AG04450 (cell line): ENCODE results near the gene BLNK. TPM values are rescaled to one million over a fixed set of nuclear protein-coding genes. Genes with fewer than 3 reads are reported as not detected.

ENCODE experiments used
- CTCF ChIA-PET: fragments of 300-600, 350-600 bp; formaldehyde crosslinking; extraction: SDS; loops from one replicate; lab custom pipeline; 2022; ENCODE audit warnings: antibody characterized with exemption, inconsistent platforms; lab: Charles Lee
- POLR2A ChIA-PET: fragments of 350-600 bp; formaldehyde crosslinking; extraction: SDS; loops from one replicate; lab custom pipeline; 2021; ENCODE audit warnings: antibody characterized with exemption, inconsistent platforms; lab: Yijun Ruan, JAX
- DNase-seq: peaks from one replicate; pipeline ENCODE4 v3.0.0-alpha.2; 2011; ENCODE audit warnings: low read depth, low spot score
- H3K27ac ChIP-seq: one replicate; pipeline ENCODE4 v1.5.1; 2012; ENCODE audit warnings: low read depth, low read length, control low read depth
- H3K27me3 ChIP-seq: one replicate; pipeline ENCODE4 v1.6.0; 2012; ENCODE audit warnings: low read length; ENCODE audit not compliant: control insufficient read depth, insufficient read depth
- H3K4me3 ChIP-seq: 2 replicates; pipeline ENCODE4 v1.5.1; 2011; ENCODE audit warnings: mild to moderate bottlenecking, low read depth, low read length, control low read depth
- H3K9me3 ChIP-seq: 2 replicates; pipeline ENCODE4 v1.5.1; 2012; ENCODE audit warnings: low read length; ENCODE audit not compliant: control insufficient read depth, insufficient read depth
- polyA plus RNA-seq: library from polyadenylated mRNA; depleted of rRNA; stranded (reverse); fragments of >200 nt; gene quantifications from 2 replicates; pipeline ENCODE4 v1.2.3, GENCODE V29; 2011
- TF ChIP-seq, protein P1 (sequence below): IDR thresholded peaks from 2 replicates; pipeline ENCODE4 v1.5.1; 2011; ENCODE audit warnings: low read depth, low read length, control low read depth, inconsistent platforms

BLNK gene
- polyA plus RNA-seq, 1 experiment = not detected

DNA sequence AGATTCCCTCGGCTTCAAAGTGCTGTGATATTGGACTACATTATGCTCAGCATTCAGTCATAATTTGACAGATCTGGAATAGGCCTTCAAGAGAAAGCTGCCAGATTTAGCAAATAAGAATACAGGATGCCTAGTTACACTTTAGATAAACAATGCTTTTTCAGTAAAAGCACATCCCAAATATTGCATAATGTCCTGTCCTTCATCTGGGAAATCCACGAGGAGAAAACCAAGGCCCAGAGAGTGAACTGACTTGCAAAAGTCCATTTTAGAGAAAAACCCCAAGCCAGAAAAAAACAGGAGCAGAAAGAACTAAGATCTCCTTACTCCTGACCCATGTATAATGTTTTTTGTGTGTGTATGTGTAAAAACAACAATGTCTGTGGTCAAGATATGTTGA, 12.0 kb upstream of the BLNK start:
- ChIA-PET POLR2A (no interaction called here), CTCF (no interaction called here)
- H3K9me3 ChIP-seq = no peaks in the 10 kb centered on the region
- DNase-seq = no peak
- H3K27me3 ChIP-seq = no peaks in the 10 kb centered on the region
- no peak overlapping the region for H3K4me3 ChIP-seq
- TF ChIP-seq, protein P1, sequence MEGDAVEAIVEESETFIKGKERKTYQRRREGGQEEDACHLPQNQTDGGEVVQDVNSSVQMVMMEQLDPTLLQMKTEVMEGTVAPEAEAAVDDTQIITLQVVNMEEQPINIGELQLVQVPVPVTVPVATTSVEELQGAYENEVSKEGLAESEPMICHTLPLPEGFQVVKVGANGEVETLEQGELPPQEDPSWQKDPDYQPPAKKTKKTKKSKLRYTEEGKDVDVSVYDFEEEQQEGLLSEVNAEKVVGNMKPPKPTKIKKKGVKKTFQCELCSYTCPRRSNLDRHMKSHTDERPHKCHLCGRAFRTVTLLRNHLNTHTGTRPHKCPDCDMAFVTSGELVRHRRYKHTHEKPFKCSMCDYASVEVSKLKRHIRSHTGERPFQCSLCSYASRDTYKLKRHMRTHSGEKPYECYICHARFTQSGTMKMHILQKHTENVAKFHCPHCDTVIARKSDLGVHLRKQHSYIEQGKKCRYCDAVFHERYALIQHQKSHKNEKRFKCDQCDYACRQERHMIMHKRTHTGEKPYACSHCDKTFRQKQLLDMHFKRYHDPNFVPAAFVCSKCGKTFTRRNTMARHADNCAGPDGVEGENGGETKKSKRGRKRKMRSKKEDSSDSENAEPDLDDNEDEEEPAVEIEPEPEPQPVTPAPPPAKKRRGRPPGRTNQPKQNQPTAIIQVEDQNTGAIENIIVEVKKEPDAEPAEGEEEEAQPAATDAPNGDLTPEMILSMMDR = no peak
- H3K27ac ChIP-seq = no peak overlapping the region

DNA sequence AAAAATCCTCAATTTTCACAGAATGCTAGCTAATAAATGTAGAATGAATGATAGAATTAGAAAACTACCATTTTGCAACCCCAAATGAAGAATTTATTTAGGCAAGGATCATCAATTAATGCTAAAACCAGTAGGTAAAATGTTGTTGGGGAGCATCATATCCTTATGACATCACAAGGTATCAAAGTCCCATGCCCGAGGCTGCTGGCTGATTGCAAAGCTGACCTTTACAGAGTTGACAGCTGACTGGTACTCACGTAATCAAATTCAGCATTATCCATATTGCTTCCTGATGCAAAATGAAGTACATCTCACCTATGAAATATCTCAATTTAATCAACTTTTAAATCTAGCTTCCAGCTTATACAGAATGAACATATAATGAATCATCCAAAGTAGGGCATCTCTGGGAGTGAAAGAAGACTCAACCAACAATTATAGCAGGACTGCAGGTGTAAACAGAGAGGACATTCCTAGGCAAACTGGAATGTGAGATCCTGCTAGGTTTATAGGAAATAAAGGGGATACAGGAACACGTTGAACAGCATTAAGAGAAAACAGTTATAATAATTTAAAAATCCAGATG, 10.2 kb upstream of the BLNK start:
- H3K9me3 ChIP-seq = no peaks in the 10 kb centered on the region
- no peak overlapping the region for H3K4me3 ChIP-seq
- no peaks in the 10 kb centered on the region for H3K27me3 ChIP-seq
- ChIA-PET POLR2A (no interaction called here), CTCF (interaction anchor here (1.0 kb wide), 1 partner anchor 58 kb away, joined by 12 read pairs; no protein-coding TSS in a partner anchor)
- TF ChIP-seq, protein P1 = no peak
- no peak for DNase-seq
- H3K27ac ChIP-seq = no peak overlapping the region

DNA sequence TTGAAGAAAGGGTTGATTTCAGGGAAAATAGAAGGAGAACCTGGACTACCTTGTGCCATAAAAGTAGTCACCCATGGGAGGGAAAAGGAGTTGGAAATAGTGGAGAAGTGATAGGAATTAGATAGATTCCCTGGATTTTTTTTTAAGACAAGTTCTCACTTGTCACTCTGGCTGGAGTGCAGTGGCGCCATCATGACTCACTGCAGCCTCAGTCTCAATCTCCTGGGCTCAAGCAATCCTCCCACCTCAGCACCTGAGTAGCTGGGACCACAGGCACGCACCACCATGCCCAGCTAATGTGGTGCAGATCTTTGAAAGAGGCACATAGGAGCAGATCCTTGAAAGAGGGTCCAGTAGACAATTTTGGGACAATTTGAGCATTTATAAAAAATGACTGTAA, 9.5 kb upstream of the BLNK start:
- Histone ChIP-seq H3K9me3 (no peaks in the 10 kb centered on the region), H3K27ac (no peak overlapping the region), H3K27me3 (no peaks in the 10 kb centered on the region), H3K4me3 (no peak overlapping the region)
- no peak for DNase-seq
- TF ChIP-seq, protein P1 = no peak
- CTCF ChIA-PET = interaction anchor here (1.0 kb wide), 1 partner anchor 59 kb away, joined by 12 read pairs; no protein-coding TSS in a partner anchor
- POLR2A ChIA-PET = no interaction called here

DNA sequence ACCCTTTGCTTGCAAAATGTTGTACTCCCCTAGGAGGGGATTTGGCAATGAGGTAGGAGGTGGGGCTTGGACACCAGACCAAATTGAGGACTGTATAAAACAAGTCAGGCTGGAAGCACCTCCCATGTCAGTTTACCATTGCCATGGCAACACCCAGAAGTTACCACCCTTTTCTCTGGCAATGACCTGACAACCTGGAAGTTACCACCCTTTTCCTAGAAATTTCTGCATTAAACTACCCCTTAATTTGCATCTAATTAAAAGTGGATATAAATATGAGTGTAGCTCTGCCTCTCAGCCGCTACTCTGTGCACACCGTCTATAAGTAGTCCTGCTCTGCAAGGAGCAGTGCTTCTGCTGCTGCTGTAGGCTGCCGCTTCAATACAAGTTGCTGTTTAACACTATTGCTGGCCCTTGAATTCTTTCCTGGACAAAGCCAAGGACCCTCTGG, 7.8 kb upstream of the BLNK start:
- H3K27me3 ChIP-seq = no peaks in the 10 kb centered on the region
- DNase-seq = no peak
- no peak overlapping the region for H3K4me3 ChIP-seq
- H3K27ac ChIP-seq = no peak overlapping the region
- TF ChIP-seq, protein P1 = no peak
- ChIA-PET CTCF (no interaction called here), POLR2A (no interaction called here)
- no peaks in the 10 kb centered on the region for H3K9me3 ChIP-seq

DNA sequence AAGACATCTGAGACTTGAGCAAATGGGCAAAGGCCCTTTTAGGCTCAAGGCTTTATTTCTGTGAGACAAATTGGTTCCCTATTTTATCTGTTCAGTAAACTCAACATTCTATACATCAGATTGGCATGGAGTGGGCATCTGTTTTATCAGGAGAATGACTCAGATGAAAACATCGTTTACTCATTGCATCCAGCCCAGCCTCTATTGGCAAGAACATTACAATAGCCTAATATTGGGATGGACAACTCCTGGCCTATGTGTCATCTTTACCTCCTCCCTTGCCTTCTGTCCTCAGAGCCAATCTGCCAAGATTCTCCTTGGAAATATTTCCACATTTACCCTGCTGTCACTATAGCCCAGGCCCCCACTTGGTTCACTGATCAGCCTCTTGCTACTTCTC, 5.5 kb upstream of the BLNK start:
- Histone ChIP-seq H3K27ac (no peak overlapping the region), H3K27me3 (no peaks in the 10 kb centered on the region), H3K9me3 (no peaks in the 10 kb centered on the region), H3K4me3 (no peak overlapping the region)
- DNase-seq = no peak
- TF ChIP-seq, protein P1 = no peak
- ChIA-PET POLR2A (no interaction called here), CTCF (no interaction called here)
